GM06990 (cell line): ENCODE results near the gene CNTFR.

Source experiments
- DNase-seq: peaks from one replicate; pipeline ENCODE4 v3.0.0-alpha.2; 2011; ENCODE audit not compliant: insufficient read length; ENCODE audit errors: extremely low read depth
- H3K27me3 ChIP-seq: replicated peaks from 2 replicates; pipeline ENCODE4 v1.6.0; 2011; ENCODE audit warnings: low read length; ENCODE audit not compliant: control insufficient read depth, insufficient read depth
- H3K36me3 ChIP-seq: 2 replicates; pipeline ENCODE4 v1.5.1; 2011; ENCODE audit warnings: low read length; ENCODE audit not compliant: control insufficient read depth, insufficient read depth
- H3K4me3 ChIP-seq: replicated peaks from 2 replicates; pipeline ENCODE4 v1.5.1; 2011; ENCODE audit warnings: low read depth, mild to moderate bottlenecking, control low read depth, low read length
- CTCF ChIP-seq: IDR thresholded peaks from 2 replicates; pipeline ENCODE4 v1.5.1; 2011; ENCODE audit warnings: low read length, control low read depth, mild to moderate bottlenecking, inconsistent platforms; ENCODE audit not compliant: insufficient read depth, poor library complexity, severe bottlenecking

Gene CNTFR

GRCh38 chr9:34521406-34522045 lies 68.0 kb downstream of the CNTFR start:
- Histone ChIP-seq H3K4me3 (no peak overlapping the region), H3K27me3 (peaks cover 7% of the 10 kb centered on the region), H3K36me3 (no peaks in the 10 kb centered on the region)
- DNase-seq = no peak
- no peak for TF ChIP-seq CTCF

- Histone ChIP-seq H3K27me3 (peaks cover 7% of the 10 kb centered on the region), H3K4me3 (no peak overlapping the region), H3K36me3 (no peaks in the 10 kb centered on the region)
- no peak for DNase-seq
- TF ChIP-seq CTCF = no peak
Measured at GRCh38 chr9:34520505-34521385, 68.8 kb downstream of the CNTFR start.

GRCh38 chr9:34520096-34520495 lies 69.4 kb downstream of the CNTFR start:
- TF ChIP-seq CTCF = no peak
- no peak for DNase-seq
- no peaks in the 10 kb centered on the region for H3K36me3 ChIP-seq
- peaks cover 7% of the 10 kb centered on the region for H3K27me3 ChIP-seq
- H3K4me3 ChIP-seq = no peak overlapping the region

- Histone ChIP-seq H3K36me3 (no peaks in the 10 kb centered on the region), H3K4me3 (no peak overlapping the region), H3K27me3 (peaks cover 7% of the 10 kb centered on the region)
- peak; percentile 5 for TF ChIP-seq CTCF
- no peak for DNase-seq
Measured at GRCh38 chr9:34519321-34520020, 70.1 kb downstream of the CNTFR start.

GRCh38 chr9:34518896-34519295 lies 70.6 kb downstream of the CNTFR start:
- H3K4me3 ChIP-seq = no peak overlapping the region
- no peak for TF ChIP-seq CTCF
- no peaks in the 10 kb centered on the region for H3K36me3 ChIP-seq
- no peak for DNase-seq
- peaks cover 7% of the 10 kb centered on the region for H3K27me3 ChIP-seq
